ENCODE data around the gene CAPN15.

The CAPN15 gene

DNA sequence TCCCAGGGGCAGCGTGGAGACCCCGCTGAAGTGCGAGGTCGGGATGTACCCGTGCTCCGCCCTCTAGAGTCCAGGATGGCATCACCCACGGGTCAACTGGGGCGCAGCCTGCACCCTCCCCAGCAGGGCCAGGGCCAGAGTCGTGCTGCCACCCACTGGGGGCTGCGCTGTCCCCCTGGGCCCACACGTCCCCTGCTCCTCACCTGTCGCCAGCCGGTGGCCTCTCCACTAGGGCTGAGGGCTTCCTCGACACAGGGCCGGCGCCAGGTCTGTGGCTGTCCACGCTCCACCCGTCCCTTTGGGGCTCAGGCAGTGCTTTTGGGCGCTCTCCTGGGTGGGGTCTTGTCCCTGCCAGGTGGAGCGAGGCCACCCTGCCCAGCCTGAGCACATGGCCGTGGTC lies 21.1 kb downstream of the CAPN15 start:
- DNase-seq, result no peak

DNA sequence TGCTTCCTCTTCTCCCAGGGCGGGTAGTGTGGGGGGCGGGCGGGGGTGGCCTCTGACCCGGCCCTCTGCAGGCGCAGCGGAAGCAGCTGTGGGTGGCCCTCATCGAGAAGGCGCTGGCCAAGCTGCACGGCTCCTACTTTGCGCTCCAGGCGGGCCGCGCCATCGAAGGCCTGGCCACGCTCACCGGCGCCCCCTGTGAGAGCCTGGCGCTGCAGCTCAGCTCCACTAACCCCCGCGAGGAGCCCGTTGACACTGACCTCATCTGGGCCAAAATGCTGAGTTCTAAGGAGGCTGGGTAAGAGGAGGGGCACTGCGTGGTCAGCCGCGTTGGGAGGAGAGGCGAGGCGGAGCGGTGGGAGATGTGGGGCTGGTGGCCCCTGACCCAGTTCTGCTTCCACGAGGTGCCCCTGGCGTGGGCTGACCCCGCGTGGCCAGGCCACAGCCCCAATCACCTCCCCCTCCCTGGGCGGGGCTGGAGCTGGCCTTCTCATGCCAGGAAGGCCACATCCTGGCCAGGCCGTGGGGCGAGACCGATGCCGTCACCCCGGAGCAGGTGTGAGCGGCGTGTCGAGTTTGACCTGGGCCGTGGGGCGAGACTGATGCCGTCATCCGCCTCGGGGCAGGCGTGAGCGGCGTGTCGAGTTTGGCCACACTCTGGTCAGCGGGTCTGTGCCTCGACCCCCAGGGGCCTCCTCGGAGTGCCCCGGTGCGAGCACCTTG lies 22.2 kb downstream of the CAPN15 start:
- DNase-seq, result no peak

DNA sequence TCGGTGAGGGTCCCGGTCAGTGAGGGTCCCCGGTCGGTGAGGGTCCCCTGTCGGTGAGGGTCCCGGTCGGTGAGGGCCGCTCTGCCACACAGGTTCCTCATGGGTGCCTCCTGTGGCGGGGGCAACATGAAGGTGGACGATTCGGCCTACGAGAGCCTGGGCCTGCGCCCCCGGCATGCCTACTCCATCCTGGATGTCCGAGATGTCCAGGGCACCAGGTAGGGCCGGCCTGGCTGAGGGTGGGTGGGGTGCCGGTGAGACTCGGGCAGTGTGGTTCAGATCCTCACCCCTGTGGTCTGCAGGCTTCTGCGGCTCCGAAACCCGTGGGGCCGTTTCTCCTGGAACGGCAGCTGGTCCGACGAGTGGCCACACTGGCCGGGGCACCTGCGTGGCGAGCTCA lies 23.7 kb downstream of the CAPN15 start:
- DNase-seq, result no peak

GRCh38 chr16:552171-552570 lies 24.7 kb downstream of the CAPN15 start:
- no peak for DNase-seq

DNA sequence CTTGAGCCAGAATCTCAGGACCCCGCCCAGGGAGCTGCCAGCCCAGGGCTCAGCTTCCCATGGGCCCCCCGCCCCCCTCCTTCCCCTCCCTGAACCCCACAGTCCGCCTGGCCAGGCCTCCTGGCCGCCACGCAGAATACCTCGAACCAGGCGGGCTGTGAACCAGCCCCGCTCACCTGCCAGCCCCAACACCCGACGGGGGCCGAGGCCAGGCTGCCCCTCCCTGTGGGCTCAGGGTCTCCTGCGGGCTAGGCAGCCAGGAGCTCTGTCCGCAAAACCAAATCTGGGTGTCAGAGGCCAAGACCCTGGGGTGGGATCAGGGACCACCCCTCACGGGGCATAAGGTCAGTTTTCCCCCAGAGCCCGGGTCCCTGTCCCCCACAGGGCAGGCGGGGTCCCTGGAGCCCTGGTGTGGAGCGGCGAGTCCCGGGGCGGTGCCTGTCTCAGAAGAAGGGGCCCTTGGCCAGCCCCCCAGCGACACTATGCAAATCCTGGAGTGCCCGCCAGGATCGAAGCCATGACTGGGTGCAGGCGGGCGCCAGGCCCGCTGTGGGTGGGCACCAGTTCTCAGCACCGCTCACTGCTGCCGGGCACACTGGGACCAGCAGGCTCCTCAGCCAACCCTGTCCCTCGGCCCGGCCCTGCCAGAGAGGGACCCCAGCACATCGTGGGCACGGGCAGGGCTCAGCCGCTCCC lies 26.2 kb downstream of the CAPN15 start:
- DNase-seq, result no peak

- no peak for DNase-seq
These were observed 26.7 kb downstream of the CAPN15 start for GRCh38 chr16:554297-554621.

- no peak for DNase-seq
These were observed 27.3 kb downstream of the CAPN15 start for GRCh38 chr16:554640-555365.

DNA sequence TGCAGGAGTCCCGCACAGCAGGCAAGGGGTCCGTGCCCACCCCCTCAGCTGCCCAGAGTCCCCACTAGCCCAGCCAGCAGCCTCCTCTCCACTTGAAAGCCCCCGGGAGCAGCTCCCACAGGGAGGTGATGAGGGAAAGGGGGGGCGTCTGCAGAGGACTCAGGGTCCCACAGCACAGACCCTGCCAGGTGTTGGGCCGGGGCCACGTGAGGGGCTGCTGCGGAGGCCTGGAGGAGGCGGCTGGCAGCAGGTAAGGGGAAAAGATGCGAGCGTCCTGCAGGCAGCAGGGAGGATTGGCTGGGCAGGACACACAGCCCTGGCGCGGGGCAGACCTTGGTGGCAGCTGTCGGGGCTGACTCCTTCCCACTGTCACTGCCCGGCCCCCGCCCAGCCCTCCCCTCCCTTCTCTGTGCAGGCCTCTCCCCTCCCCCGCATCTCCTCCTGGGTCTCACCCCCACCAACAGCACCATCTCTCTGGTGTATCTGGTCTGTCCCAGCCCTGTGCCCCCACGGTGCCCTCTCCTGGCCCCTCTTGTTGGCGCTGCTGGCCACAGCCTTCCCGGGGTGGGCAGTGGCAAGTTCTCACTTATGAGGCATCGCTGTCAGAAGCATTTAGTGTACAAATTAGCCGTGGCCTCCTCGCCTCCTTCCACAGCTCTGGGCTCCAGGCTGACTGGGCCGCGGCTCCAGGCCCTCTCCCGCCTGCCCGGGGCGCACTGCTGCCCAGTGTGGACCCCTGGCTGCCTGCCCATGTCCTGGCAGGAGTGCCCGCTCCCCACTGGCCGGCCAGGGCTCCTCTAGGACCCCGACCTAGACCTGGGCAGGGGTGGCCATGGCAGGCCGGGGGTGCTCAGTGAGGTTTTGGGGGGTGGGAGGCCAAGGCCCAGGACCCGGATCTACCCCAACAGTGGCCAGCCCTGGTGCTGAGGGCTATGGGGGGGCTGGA lies 28.3 kb downstream of the CAPN15 start:
- no peak for DNase-seq

GRCh38 chr16:556474-557173 lies 29.1 kb downstream of the CAPN15 start:
- DNase-seq, result no peak

DNA sequence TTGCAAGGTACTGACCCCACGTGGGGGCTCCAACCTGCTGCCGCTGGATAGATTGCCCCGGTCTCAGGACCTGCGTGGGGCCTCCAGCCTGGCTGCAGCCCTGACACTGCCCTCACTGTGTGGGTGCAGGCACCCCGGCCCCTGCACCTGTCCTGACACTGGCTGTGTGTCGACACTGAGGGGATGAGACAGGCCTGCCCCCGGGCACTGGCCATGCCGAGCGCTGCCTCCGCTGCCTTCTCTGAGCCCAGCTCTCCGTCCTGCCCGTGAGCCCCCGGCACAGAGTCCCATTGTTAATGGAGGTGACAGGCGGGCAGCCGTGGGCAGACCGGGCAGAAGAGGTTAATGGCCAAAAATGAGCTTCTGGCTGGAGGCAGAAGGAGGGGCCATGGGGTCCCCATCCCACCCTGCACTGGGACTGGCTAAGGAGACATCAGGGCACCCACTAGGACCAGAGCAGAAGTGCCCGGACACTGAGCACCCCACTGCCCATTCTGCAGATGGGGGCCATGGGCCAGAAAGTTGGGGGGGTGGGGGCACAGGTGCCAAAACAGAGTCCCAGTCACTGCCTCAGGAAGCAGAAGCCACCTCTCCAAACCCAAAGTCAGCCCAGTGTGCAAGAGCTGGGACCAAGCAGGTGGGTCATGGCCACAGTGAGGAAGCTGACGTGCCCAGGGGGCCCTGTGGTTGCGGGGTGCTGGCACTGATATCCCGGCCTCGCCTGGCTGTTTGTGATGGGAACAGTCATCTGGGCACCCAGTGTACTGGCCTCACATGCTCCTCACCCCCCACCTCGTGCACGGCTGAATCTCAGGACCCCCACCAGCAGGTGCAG lies 30.2 kb downstream of the CAPN15 start:
- no peak for DNase-seq

- DNase-seq, result no peak
These were observed 30.9 kb downstream of the CAPN15 start for GRCh38 chr16:558298-559020.

GRCh38 chr16:559021-559380 lies 31.5 kb downstream of the CAPN15 start:
- no peak for DNase-seq

GRCh38 chr16:559411-560203 lies 32.1 kb downstream of the CAPN15 start:
- no peak for DNase-seq

GRCh38 chr16:560204-560700 lies 32.7 kb downstream of the CAPN15 start, which contains the start of gene PRR35:
Gene PRR35, plus strand, starts transcription at chr16:560394. Its CDS starts 2,901 bp downstream, at chr16:563295.
- DNase-seq, result no peak

DNA sequence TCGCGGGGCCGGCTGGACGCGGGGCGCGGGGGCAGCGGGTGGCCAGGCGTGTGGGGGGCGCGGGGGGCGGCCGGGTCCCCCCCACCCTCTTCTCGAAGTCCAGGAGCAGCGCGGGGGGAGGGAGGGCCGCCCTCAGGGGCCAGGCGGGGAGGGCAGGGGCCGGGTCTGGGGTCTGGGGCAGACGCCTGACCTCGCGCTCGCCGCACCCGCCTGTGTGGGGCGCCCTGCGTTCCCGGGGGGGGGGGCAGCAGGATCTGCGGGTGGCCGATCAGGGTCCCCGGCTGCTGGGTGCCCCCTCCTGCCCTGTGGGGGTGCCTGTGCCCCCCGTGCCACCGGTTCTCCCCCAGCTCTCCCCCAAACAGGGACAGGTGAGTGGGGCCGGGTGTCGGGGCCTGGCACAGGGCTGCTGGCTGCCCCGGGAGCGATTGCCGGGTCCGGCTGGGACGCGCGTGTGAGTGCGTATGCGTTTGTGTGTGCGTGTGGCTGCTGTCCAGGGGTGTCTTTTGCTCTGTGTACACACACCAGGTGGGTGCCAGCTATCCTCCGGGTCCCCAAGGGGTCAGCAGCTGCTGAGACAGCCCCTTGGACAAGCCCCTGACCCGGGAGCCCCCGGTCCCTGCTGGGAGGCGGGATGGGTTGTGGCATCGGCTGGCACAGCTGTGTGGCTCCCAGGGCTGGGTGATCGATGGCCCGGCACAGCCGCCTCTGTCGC lies 33.3 kb downstream of the CAPN15 start:
- no peak for DNase-seq

- no peak for DNase-seq
These were observed 33.9 kb downstream of the CAPN15 start for GRCh38 chr16:561413-561794.

- DNase-seq, result no peak
These were observed 34.7 kb downstream of the CAPN15 start for GRCh38 chr16:561957-562938.

Measured in CD4-positive, alpha-beta T cell treated with Interleukin-17A for 4 hours (primary cell).